DMS114 treated with DMSO at 0.1 percent for 48 hours (cell line): Measurements from ENCODE around the gene JAK3.

Source experiments
- DNase-seq: peaks from one replicate; lab custom pipeline; 2025; ENCODE audit not compliant: unreplicated experiment; lab: John Stamatoyannopoulos, UW

JAK3 gene

GRCh38 chr19:17841810-17842662 is 5.7 kb downstream of the JAK3 start:
- DNase-seq: peak; percentile 90

- DNase-seq: no peak
Observed at GRCh38 chr19:17841371-17841809, 6.4 kb downstream of the JAK3 start.

GRCh38 chr19:17840019-17840418 is 7.8 kb downstream of the JAK3 start:
- DNase-seq: no peak

GRCh38 chr19:17837972-17838371 is 9.8 kb downstream of the JAK3 start:
- DNase-seq: no peak

GRCh38 chr19:17836530-17836929 is 11.3 kb downstream of the JAK3 start:
- no peak for DNase-seq

- no peak for DNase-seq
Observed at GRCh38 chr19:17835182-17836006, 12.4 kb downstream of the JAK3 start.

GRCh38 chr19:17834350-17835181 is 13.2 kb downstream of the JAK3 start:
- DNase-seq: no peak

GRCh38 chr19:17832443-17833208 is 15.2 kb downstream of the JAK3 start:
- no peak for DNase-seq

- DNase-seq: no peak
Observed at GRCh38 chr19:17831419-17831888, 16.3 kb downstream of the JAK3 start.

GRCh38 chr19:17830567-17831418 is 17.0 kb downstream of the JAK3 start:
- DNase-seq: peak; percentile 60

GRCh38 chr19:17829855-17830566 is 17.8 kb downstream of the JAK3 start:
- peak; percentile 22 for DNase-seq

- DNase-seq: no peak
Observed at GRCh38 chr19:17826508-17827056, 21.2 kb downstream of the JAK3 start.

GRCh38 chr19:17824339-17824738 is 23.4 kb downstream of the JAK3 start:
- no peak for DNase-seq

GRCh38 chr19:17821190-17821589 is 26.6 kb downstream of the JAK3 start, which contains the start of gene INSL3:
TSS of gene INSL3 (minus strand) at chr19:17821519. CDS start at chr19:17821506, 13 bp downstream.
- no peak for DNase-seq

- DNase-seq: no peak
Observed at GRCh38 chr19:17817668-17818363, 30.0 kb downstream of the JAK3 start.

- no peak for DNase-seq
Observed at GRCh38 chr19:17812099-17812498, 35.7 kb downstream of the JAK3 start.

- no peak for DNase-seq
Observed at GRCh38 chr19:17811681-17812080, 36.1 kb downstream of the JAK3 start.

- DNase-seq: no peak
Observed at GRCh38 chr19:17811103-17811502, 36.7 kb downstream of the JAK3 start.
